CD4-positive, alpha-beta T cell treated with Interleukin-15 for 4 hours (primary cell): ENCODE data around the gene UBE2K.
"Not testable (repeated sequence)": the region's sequence is repeated elsewhere in the genome, so short reads cannot be mapped to it uniquely, and the experiment has no call there.

Experiments
- DNase-seq: peaks from one replicate; pipeline ENCODE4 v3.0.0-alpha.2; 2020; ENCODE audit warnings: low spot score

The UBE2K gene

GRCh38 chr4:39689970-39690369, 8.0 kb upstream of the UBE2K start:
- no peak for DNase-seq

GRCh38 chr4:39698424-39699009, 581 bp downstream of the UBE2K start:
- DNase-seq = peak; percentile 16

- peak; percentile 43 for DNase-seq
Observed at GRCh38 chr4:39699687-39700409, 1.9 kb downstream of the UBE2K start.

- DNase-seq = no peak
Observed at GRCh38 chr4:39700554-39700953, 2.6 kb downstream of the UBE2K start.

GRCh38 chr4:39702716-39703115, 4.8 kb downstream of the UBE2K start:
- no peak for DNase-seq

DNA sequence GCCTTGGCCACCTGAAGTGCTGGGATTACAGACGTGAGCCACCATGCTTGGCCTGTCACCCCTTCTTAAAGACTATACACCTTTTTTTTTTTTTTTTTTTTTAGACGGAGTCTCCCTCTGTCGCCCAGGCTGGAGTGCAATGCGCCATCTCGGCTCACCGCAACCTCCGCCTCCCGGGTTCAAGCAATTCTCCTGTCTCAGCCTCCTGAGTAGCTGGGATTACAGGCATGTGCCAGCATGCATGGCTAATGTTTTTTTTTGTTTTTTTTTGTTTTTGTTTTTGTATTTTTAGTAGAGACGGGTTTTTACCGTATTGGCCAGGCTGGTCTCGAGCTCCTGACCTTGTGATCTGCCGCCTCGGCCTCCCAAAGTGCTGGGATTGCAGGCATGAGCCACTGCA, 6.9 kb downstream of the UBE2K start:
- DNase-seq = not testable (repeated sequence)

DNA sequence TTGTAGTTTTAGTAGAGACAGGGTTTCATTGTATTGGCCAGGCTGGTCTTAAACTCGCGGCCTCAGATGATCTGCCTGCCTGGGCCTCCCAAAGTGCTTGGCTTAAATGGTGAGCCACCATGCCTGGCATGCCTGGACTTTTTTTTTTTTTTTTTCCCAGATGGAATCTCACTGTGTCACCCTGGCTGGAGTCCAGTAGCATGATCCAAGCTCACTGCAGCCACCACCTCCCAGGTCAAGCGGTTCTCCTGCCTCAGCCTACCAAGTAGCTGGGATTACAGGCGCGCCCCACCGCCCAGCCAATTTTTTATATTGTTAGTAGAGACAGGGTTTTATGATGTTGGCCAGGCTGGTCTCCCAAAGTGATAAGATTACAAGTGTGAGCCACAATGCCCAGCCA, 8.4 kb downstream of the UBE2K start:
- no peak for DNase-seq

- no peak for DNase-seq
Observed at GRCh38 chr4:39706741-39707511, 9.0 kb downstream of the UBE2K start.

- DNase-seq = no peak
Observed at GRCh38 chr4:39710098-39710896, 12.4 kb downstream of the UBE2K start.

DNA sequence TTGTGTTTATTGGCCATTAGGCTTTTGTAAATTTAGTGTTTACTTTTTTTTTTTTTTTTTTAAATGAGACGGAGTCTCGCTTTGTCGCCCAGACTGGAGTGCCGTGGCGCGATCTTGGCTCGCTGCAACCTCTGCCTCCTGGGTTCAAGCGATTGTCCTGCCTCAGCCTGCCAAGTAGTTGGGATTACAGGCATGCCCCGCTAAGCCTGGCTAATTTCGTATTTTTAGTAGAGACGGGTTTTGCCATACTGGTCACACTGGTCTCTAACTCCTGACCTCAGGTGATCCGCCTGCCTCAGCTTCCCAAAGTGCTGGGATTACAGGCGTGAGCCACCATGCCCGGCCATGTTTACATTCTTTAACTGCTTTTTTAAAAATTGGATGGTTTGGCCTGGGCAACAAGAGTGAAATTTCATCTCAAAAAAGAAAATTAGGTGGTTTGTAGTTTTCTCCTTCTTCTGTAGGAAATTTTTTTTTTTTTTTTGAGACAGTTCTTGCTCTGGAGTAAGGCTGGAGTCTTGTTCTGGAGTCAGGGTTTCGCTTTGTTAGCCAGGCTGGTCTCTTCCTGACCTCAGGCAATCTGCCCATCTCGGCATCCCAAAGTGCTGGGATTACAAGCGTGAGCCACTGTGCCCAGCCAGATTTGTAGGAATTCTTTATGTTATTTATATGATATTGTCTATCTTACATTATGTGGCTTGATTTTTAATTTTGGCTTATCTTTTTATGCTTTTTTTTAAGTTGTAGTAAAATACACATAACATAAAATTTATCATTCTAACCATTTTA, 15.1 kb downstream of the UBE2K start:
- DNase-seq = no peak

- DNase-seq = no peak
Observed at GRCh38 chr4:39713691-39714090, 15.8 kb downstream of the UBE2K start.

GRCh38 chr4:39714166-39714565, 16.2 kb downstream of the UBE2K start:
- no peak for DNase-seq

- DNase-seq = no peak
Observed at GRCh38 chr4:39715788-39716187, 17.9 kb downstream of the UBE2K start.

DNA sequence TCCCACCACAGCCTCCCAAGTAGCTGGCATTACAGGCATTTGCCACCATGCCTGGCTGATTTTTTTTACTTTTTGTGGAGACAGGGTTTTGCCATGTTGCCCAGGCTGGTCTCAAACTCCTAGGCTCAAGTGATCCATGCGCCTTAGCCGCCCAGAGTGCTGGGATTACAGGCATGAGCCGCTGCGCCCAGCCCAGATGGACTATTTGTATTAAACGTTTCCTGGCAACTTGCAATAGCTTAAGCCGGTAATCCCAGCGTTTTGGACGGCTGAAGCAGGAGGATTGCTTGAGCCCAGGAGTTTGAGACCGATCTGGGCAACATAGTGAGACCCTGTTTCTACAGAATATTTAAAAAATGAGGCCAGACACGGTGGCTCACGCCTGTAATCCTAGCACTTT, 18.4 kb downstream of the UBE2K start:
- no peak for DNase-seq

GRCh38 chr4:39717743-39718142, 19.8 kb downstream of the UBE2K start:
- not testable (repeated sequence) for DNase-seq

DNA sequence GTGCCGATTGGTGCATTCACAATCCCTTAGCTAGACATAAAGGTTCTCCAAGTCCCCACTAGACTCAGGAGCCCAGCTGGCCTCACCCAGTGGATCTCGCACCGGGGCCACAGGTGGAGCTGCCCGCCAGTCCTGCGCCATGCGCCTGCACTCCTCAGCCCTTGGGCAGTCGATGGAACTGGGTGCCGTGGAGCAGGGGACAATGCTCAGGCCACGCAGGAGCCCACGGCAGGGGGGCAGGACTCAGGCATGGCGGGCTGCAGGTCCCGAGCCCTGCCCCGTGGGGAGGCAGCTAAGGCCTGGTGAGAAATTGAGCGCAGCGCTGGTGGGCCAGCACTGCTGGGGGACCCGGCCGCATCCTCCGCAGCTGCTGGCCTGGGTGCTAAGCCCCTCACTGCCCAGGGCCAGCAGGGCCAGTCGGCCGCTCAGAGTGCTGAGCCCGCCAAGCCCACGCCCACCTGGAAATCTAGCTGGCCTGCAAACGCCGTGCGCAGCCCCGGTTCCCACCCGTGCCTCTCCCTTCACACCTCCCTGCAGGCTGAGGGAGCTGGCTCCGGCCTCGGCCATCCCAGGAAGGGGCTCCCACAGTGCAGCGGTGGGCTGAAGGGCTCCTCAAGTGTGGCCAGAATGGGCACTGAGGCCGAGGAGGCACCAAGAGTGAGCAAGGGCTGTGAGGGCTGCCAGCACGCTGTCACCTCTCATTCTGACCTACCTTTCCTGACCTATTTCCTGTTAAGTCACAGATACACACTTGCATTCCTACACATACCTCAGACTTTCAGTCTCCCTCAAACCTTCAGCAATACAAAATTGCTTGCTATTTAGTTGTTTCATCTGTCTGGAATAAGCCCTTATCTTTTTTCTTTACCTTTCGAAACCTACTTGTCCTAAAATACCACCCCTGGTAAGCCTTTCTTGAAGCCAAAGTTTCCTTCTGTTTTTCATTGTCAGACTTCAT, 20.7 kb downstream of the UBE2K start:
- DNase-seq = no peak

DNA sequence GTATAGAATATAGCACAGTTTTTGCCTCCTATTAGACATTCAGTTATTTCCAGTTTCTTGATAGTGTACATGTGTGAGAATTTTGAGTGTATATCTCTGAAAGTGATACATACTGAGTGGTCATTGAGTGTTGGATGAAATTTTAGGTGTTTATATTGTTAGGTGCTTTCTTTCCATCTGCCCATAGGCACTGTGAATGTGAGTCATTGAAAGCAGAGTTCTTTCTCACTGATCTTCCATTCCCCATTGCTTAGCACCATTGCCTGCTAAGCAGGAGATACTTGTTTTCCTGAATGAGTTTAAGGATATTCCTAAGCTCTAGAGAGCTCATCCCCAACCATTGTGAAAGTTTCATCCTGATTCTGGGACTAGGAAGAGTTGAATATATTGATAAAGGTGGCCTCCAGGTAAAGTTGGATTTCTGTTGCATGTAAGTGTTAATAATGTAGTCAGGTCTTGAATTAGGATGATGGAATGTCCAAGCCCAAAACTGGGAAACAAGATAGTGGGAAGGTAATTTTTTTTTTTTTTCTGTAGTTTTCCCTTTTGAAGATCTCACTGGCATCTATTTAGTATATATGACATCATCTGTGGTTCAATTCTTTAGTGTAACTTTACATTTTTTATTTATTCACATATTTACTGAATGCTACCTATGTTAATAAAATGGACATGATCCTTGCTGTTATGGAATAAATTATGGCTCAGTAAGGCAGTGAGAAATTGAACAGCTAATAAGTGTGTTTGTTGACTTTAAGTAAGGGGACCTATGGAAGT, 22.1 kb downstream of the UBE2K start:
- DNase-seq = no peak

DNA sequence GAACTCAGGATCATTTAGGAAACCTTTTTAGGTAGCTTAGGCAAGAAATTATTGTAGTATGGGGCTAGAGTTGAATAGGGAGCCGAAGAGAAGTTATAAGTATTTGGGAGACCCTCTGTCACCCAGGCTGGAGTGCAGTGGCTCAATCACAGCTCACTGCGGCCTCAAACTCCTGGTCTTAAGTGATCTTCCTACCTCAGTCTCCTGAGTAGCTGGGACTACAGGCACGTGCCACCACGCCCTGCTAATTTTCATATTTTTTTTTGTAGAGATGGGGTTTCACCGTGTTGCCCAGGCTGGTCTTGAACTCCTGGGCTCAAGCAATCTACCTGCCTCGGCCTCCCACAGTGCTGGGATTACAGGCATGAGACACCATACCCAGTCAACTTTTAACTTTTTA, 23.3 kb downstream of the UBE2K start:
- DNase-seq = not testable (repeated sequence)

GRCh38 chr4:39721788-39722187, 23.9 kb downstream of the UBE2K start:
- no peak for DNase-seq

GRCh38 chr4:39729557-39729956, 31.6 kb downstream of the UBE2K start:
- no peak for DNase-seq
